ENCODE measurements around the gene FN3KRP.

Gene FN3KRP

GRCh38 chr17:82674656-82675475 is 41.6 kb upstream of the FN3KRP start:
- H3K9me3 ChIP-seq (ENCODE audit: low read length): no peaks in the 10 kb centered on the region

GRCh38 chr17:82675476-82676245 is 40.8 kb upstream of the FN3KRP start:
- Histone ChIP-seq H3K27ac (ENCODE audit: low read depth, low read length, poor library complexity, severe bottlenecking) (no peak overlapping the region), H3K9me3 (ENCODE audit: low read length) (no peaks in the 10 kb centered on the region), H2AFZ (ENCODE audit: low read length) (no peak overlapping the region), H4K20me1 (ENCODE audit: insufficient read depth, low read length) (no peaks in the 10 kb centered on the region), H3K27me3 (ENCODE audit: insufficient read depth, low read length) (no peaks in the 10 kb centered on the region), H3K9ac (ENCODE audit: low read length) (no peak overlapping the region), H3K4me1 (ENCODE audit: insufficient read depth, low read length, severe bottlenecking) (peaks cover 14% of the 10 kb centered on the region), H3K4me2 (ENCODE audit: low read length) (no peak overlapping the region), H3K79me2 (ENCODE audit: insufficient read depth, low read length) (no peaks in the 10 kb centered on the region), H3K4me3 (ENCODE audit: low read depth, low read length, poor library complexity, severe bottlenecking) (no peak overlapping the region), H3K9me2 (ENCODE audit: low read depth, low read length) (no peaks in the 10 kb centered on the region), H3F3A (ENCODE audit: insufficient read depth, low read length) (no peaks in the 10 kb centered on the region), H3K36me3 (ENCODE audit: insufficient read depth, low read length) (no peaks in the 10 kb centered on the region; the same call in 1 of the 2 replicates)
- TF ChIP-seq CTCF (IDR thresholded peaks at IDR 0.05; ENCODE audit: low read length): no peak
- no peak for TF ChIP-seq EZH2 (IDR thresholded peaks at IDR 0.05; ENCODE audit: borderline replicate concordance, low read length)

More at GRCh38 chr17:82674656-82675475, 41.6 kb upstream of the FN3KRP start:
- Histone ChIP-seq H3F3A (ENCODE audit: insufficient read depth, low read length) (no peaks in the 10 kb centered on the region), H3K9me2 (ENCODE audit: low read depth, low read length) (no peaks in the 10 kb centered on the region), H3K27ac (ENCODE audit: low read depth, low read length, poor library complexity, severe bottlenecking) (no peak overlapping the region), H3K79me2 (ENCODE audit: insufficient read depth, low read length) (no peaks in the 10 kb centered on the region), H3K9ac (ENCODE audit: low read length) (no peak overlapping the region), H2AFZ (ENCODE audit: low read length) (no peak overlapping the region), H3K4me3 (ENCODE audit: low read depth, low read length, poor library complexity, severe bottlenecking) (no peak overlapping the region), H3K4me1 (ENCODE audit: insufficient read depth, low read length, severe bottlenecking) (peaks cover 14% of the 10 kb centered on the region), H3K4me2 (ENCODE audit: low read length) (no peak overlapping the region), H3K36me3 (ENCODE audit: insufficient read depth, low read length) (no peaks in the 10 kb centered on the region; the same call in 1 of the 2 replicates), H4K20me1 (ENCODE audit: insufficient read depth, low read length) (no peaks in the 10 kb centered on the region), H3K27me3 (ENCODE audit: insufficient read depth, low read length) (no peaks in the 10 kb centered on the region)
- TF ChIP-seq EZH2 (IDR thresholded peaks at IDR 0.05; ENCODE audit: borderline replicate concordance, low read length) (no peak), CTCF (IDR thresholded peaks at IDR 0.05; ENCODE audit: low read length) (no peak)

DNA sequence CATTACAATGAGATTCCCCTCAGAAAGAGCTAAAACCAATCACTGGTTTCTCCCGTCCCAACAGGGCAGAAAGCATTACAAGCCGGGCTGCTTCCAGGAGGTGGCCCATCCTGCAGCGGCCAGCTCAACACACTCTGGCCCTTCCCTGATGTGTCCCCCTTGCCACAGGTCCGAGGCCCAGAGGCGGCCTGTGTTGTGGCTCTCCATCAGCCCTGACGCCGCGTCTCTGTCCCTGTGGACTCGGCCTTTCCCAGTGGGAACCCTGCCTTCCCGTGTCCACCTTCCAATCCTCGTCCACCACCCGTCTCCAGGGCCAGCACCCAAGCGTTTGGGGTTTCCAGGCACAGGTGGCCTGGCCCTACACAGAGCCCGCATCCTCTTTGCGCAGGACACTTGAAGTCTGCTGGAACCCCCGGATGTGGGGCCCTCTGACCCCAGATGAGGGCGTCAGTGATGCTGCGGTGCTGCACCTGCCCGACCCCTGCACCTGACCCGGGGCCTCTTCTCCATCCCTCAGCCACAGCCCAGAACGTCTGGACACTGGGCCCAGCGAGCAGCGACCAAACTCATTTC is 39.1 kb upstream of the FN3KRP start:
- Histone ChIP-seq H3K4me2 (ENCODE audit: low read length) (no peak overlapping the region), H3K4me3 (ENCODE audit: low read depth, low read length, poor library complexity, severe bottlenecking) (no peak overlapping the region), H3K9me3 (ENCODE audit: low read length) (0 out of 2 replicates have a peak, but pooled peaks cover 7% of the 10 kb centered on the region), H3K9me2 (ENCODE audit: low read depth, low read length) (no peaks in the 10 kb centered on the region), H3F3A (ENCODE audit: insufficient read depth, low read length) (no peaks in the 10 kb centered on the region), H4K20me1 (ENCODE audit: insufficient read depth, low read length) (no peaks in the 10 kb centered on the region), H3K27ac (ENCODE audit: low read depth, low read length, poor library complexity, severe bottlenecking) (no peak overlapping the region), H3K36me3 (ENCODE audit: insufficient read depth, low read length) (no peaks in the 10 kb centered on the region; the same call in 1 of the 2 replicates), H3K27me3 (ENCODE audit: insufficient read depth, low read length) (no peaks in the 10 kb centered on the region), H2AFZ (ENCODE audit: low read length) (no peak overlapping the region), H3K4me1 (ENCODE audit: insufficient read depth, low read length, severe bottlenecking) (peaks cover 14% of the 10 kb centered on the region), H3K9ac (ENCODE audit: low read length) (no peak overlapping the region), H3K79me2 (ENCODE audit: insufficient read depth, low read length) (no peaks in the 10 kb centered on the region)
- TF ChIP-seq CTCF (IDR thresholded peaks at IDR 0.05; ENCODE audit: low read length): no peak
- no peak for TF ChIP-seq EZH2 (IDR thresholded peaks at IDR 0.05; ENCODE audit: borderline replicate concordance, low read length)
